ENCODE measurements around the gene AGAP3.

Gene AGAP3

GRCh38 chr7:151124481-151124880, 38.2 kb downstream of the AGAP3 start:
- DNase-seq (ENCODE audit: low read depth), result no peak

DNA sequence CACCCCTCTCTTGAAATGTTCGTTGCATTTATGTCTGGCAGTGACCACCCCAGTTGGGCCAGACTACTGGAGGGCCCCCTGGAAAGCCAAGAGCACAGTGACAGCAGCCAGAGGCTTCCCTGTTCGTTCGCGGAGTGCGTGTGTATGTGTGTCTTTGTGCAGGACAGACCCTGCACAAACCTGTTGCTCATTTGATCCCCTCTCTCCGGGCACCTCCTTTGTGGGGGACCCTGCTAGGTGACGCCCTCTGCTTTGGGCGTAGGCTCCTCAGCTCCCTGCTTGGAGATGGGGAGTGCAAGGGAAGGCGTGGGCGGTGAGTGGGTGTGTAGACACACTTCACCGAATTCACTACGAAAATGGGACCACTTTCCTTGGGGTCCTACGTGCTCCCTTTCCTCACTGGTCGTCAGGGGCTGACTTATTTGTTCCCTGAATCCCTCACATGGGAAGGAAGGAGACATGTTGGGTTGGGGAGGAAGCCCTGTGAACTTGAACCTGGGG, 38.7 kb downstream of the AGAP3 start:
- DNase-seq (ENCODE audit: low read depth), result no peak

DNA sequence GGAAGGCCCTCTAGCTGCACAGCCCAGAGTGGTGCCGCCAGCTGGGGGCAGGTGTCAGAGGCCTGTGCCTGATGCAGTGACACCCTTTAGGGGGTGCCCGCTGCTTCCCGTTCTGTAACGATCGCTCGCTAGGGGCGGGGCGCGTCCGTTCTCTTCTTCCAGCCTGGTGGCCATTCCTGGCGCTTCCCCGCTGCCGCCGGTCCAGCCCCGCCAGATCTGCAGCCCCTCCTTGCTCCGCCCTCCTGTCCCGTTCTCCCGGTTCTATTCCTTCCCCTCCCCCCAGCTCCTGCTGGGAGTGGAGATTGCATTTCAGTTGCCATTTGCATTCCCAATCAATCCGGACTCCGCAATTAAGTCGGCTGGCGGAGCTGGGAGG, 39.2 kb downstream of the AGAP3 start:
- no peak for DNase-seq (ENCODE audit: low read depth)

- no peak for DNase-seq (ENCODE audit: low read depth)
These were observed 39.7 kb downstream of the AGAP3 start for GRCh38 chr7:151125846-151126481.

DNA sequence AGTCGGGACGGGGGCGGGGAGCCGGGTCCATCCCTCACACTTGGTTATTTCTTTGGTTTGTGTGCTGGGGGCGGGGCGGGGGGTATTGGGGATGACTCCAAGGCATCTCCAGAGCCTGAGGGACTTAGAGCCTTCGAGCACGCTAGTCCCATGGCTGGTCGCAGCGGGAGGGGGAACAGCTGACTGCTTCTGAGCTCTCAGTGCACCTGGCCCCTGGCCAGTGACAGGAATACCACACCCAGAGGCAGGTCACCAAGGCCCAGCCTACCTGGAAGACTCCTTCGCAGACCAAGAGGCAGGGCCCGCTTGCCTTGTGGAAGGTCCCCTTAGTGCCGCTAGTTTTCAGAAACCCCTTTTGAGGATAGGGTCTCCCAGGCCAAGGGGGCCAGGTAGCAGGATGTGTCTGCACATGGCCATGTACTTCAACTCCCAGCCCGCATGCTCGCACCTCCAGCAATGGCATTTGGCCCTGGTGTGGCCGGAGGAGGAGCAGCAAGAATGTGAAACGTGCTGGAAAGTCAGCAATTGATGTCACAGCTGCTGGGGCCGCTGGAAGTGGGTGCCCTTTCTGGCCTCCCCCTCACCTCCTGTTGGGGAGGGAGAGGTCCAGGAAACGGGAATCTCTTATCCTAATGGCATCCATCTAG, 40.3 kb downstream of the AGAP3 start:
- DNase-seq (ENCODE audit: low read depth), result no peak

DNA sequence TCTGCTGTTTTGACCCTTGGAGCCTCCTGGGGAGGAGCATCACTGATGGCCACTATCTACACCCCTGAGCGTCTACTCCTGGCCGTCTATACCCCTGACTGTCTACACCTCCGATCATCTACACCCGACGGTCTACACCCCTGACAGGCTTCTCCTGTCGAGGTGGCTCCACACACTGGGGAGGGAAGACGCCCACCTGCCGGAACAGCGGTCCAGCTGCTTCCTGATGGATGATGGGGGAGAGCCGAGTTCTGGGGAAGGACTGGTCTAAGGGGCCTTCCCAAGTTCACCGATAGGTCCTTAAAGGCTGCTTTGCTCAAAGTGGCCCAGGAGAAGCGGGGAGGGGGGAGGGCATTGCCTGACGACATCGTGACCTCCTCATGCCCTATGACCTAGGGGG, 41.9 kb downstream of the AGAP3 start:
- no peak for DNase-seq (ENCODE audit: low read depth)

GRCh38 chr7:151128716-151129115, 42.4 kb downstream of the AGAP3 start:
- DNase-seq (ENCODE audit: low read depth), result no peak

DNA sequence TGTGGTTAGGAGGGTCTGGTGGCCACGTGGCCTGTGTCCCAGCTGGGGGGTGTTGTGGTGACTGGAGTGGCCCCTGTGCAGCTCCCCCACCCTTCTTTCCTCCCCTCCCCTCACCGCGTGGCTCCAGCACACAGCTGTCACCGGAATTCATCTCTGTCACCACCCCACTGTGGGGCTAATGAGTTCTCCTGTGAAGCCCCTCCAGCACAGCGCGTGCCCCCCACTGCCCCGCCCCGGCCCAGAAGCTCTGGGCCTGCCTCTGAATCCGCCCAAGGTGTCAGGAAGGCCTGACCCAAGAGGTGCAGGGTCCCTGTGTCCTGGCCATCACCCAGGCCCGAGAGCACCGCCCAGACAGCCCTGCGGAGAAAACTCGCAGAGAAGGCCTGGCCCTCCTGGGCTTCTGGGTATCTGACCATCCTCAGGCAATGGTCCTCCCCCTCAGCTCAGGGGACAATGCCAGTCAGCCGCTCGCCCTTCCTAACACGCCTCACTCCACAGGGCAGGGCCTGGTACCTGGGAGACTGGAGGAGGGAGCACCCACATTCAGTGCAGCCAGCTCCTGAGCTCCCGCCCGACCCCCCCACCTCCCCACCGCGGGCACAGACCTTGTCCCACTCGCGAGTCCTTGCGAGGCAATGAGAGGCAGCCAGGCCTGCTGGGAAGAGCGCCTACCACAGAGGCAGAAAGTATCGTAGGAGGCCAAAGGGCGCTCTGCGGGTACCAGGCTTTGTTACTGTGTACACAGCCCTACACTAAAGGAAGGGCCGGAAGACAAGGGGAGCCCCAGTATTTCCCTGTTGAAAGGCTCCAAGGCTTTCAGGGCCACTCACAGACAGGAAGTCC, 43.1 kb downstream of the AGAP3 start:
- DNase-seq (ENCODE audit: low read depth), result no peak

DNA sequence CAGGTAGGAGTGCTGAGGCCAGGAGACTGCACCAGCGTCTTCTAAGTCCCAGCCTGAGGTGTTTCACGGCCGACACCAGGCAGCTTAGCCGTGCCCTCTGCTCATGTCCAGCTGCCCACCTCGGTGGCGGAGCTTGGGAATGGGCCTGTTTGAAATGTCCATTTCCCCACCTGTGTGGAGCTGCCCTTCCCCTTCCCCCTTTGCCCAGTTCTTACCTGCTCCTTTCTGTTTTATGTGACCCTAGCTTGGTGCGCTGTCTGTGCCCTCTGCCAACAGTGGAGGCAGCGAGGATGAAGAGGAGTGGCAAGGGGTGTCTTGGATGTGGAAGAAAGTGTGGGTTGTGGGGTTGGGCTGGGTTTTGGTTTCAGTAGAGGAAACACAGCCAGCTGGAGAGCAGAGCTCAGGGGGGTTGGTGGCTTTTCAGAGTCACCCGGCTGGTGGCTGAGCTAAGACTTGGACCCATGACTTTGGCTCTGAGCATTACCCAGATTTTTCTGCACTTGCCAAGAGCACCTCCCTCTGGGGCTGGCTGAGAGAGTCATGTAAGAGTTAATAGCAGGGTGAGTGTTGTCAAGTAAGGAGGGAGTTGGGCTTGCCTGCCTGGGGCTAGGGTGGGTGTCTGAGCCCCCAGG, 43.8 kb downstream of the AGAP3 start:
- no peak for DNase-seq (ENCODE audit: low read depth)

DNA sequence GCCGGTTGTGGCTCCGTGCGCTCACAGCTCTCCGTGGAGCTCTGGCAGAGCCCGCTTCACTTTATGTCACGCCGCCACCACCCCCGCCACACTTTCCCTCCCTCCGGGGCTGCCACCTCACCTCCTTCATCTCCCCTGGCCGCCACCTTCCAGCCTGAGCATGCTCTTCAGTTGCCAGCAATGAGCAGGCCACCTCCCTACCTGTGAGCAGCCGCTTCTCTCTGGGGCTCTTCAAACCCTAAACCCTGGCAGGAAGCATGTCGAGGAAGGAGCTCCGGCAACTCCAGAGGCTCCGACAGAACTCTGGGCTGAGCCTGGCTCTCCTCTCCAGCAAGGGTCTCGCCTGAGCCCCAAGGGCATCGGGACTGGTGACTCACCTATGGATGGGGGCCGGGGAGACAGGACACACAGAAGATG, 44.5 kb downstream of the AGAP3 start:
- no peak for DNase-seq (ENCODE audit: low read depth)

- DNase-seq (ENCODE audit: low read depth), result no peak
These were observed 44.9 kb downstream of the AGAP3 start for GRCh38 chr7:151131224-151131591.

DNA sequence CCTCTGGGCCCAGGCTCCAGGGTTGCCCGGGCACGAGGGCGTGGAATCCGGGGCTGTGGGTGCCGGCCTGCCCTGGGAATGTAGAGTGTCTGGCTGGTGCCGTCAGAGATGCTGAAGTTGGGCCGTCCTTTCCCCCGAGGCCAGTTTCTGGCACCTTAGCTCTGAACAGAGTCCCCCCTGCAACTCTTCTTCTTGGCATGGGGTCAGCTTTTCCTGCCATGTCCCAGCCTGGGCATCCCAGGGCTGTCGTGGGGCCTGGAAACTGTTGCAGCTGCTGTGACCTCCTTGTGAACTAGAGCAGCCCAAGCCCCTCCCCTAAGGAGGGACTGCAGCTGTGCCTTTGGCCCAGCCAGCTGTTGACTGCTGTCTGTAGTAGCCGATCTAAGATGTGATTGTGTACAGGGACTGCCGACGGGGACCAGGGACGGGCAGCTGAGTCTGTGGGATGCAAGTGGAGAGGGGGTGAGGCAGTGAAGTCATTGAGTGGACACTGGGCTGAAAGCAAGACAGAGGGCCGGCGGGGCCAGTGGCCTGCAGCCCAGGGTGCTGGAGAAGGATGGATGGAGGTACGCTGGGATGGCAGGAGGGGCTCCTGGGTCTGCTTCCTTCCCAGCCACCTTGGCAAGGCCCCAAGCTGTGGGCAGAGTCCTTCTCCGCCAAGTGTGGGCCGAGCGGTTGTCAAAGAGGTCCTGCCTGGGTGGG, 45.5 kb downstream of the AGAP3 start:
- no peak for DNase-seq (ENCODE audit: low read depth)

DNA sequence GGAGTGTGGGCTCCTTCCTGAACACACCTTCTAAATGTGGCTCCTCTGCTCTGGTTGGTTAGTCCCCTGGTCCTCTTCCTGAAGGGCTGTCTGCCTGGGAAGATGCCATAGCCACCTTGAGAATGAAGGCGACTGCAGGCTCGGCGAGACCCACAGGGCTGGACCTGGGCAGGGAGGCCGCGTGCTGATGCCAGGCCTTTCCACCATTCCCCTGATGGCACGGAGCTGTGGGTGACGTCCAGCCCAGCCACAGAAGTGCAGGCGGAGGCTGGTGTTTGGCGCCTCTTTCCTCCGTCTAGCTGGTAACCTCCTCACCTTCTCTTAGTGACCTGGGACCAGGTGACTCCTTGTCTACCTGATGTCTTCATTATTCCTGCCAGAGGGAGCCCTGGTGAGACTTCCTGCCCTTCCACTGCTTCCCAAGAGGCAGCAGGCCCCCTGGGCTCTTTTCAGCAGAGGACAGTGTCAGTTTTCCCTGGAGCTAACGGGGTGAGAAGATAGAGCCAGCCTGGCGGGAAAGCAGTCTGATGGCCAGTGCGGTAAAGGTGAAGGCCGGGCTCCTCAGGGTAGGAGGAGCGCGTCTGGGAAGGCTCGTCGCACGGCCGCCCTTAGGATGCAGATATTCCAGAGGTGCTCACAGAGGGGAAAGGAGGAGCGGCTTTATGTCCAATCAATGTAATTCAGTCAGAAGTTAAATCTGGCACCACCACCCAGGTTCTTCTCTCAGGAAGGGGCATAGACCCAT, 46.4 kb downstream of the AGAP3 start:
- no peak for DNase-seq (ENCODE audit: low read depth)

DNA sequence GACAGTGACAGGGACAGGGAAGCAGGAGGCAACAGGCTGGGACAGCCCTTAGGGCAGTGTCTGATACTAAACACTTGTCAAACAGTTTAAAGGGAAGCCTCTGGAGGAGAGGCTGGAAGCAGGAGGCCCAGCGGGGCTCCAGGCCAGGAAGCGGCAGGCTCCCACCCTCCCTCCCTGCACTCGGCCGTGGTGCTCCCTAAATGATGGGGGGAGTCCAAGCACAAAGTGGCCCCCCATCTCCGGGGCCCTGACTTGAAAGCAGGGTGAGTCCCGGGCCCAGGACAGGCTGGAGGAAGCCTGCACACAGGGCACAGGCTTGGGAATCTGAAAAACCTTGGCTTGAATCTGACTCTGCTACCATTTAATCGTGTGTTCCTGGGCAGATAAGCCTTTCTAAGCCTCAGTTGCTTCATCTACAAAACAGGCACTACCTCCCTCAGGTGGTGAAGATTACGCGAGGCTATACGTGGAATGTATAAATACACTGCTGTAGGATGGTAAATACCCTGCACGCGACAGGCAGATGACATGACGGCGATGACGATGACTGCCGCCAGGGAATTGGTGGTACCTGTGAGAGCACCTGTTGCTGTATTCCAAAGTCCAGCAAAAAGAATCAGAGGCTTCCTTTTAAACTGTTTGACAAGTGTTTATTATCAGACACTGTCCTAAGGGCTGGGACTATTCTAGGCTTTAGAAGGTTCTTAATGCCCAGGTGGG, 47.2 kb downstream of the AGAP3 start:
- no peak for DNase-seq (ENCODE audit: low read depth)

GRCh38 chr7:151133986-151134742, 47.9 kb downstream of the AGAP3 start:
- no peak for DNase-seq (ENCODE audit: low read depth)

- DNase-seq (ENCODE audit: low read depth), result no peak
These were observed 48.7 kb downstream of the AGAP3 start for GRCh38 chr7:151134743-151135524.

GRCh38 chr7:151135525-151135845, 49.2 kb downstream of the AGAP3 start:
- no peak for DNase-seq (ENCODE audit: low read depth)

DNA sequence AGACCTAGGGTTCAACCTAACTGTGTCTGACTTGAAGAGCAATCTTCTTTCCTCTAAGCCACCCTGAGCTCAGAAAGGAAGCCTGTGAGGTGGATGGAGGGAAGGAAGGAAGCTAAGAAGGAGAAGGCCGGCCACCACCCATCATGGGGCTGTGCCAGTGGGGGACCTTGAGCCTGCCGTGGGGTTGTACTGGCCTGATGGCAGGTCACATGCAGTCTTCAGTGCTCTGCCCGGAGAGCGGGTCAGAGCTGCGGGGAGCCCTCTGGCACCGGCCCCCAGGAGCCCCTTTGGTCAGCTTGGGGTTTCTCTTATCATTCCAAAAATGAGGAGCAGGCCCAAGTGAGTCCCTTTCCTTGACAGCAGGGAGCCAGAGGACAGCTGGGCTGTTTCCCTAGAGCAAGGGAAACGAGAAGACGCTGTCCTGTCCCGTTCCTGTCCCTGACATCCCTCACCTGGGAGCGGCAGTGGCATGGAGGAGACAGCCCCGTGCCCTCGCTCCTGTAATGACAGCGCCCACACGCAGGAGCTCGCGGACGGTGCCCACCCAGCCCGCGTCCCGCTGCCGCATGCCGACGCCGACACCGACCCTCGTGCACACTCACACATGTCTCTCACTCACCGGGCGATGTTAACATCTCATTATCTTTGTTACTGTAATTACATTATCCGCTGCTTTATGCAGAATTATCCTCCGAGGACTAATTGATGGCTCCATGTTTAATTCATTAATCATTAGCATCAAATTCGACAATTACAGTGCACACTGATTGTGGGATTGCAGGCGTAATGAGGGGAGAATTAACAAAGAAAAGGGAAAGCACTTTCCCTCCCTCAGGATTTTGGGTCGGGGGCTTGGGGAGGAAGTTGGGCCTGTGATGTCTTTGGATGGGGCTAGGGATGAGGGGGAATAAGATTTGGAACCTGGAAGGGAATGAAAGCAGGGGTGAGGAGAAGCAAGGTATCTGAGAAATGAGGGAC, 49.9 kb downstream of the AGAP3 start:
- DNase-seq (ENCODE audit: low read depth), result no peak

All from activated T-cell treated with anti-CD3 and anti-CD28 coated beads for 1 hour (primary cell).